Measurements from ENCODE around the gene KRTAP9-4.
"Not testable (repeated sequence)": the region's sequence is repeated elsewhere in the genome, so short reads cannot be mapped to it uniquely, and the experiment has no call there.

Gene KRTAP9-4

DNA sequence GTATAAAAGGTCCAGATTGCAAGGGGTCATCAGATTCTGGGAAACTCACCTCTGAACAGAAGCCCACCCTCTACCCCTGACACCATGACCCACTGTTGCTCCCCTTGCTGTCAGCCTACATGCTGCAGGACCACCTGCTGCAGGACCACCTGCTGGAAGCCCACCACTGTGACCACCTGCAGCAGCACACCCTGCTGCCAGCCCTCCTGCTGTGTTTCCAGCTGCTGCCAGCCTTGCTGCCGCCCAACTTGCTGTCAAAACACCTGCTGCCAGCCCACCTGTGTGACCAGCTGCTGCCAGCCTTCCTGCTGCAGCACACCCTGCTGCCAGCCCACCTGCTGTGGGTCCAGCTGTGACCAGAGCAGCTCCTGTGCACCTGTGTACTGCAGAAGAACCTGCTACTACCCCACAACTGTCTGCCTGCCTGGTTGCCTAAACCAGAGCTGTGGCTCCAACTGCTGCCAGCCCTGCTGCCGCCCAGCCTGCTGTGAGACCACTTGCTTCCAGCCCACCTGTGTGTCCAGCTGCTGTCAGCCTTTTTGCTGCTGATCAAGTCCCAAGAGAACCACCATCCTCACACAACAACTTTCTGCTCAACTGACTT is at the start of gene KRTAP9-4:
Gene KRTAP9-4 (plus strand): TSS at position 51 of the 604 bp plus-strand sequence. CDS start 34 bp downstream, at position 85.
- not testable (repeated sequence) for H3K36me3 ChIP-seq (ENCODE audit: control insufficient read depth in 5 of 5, insufficient read depth in 5 of 5, low read length in 5 of 5); H3K9ac ChIP-seq (ENCODE audit: low read length in 5 of 5); H3K9me3 ChIP-seq (ENCODE audit: control insufficient read depth in 5 of 5, low read length in 5 of 5); H3K4me1 ChIP-seq (ENCODE audit: control insufficient read depth in 5 of 5, insufficient read depth in 5 of 5, low read length in 5 of 5); H3K4me3 ChIP-seq (ENCODE audit: low read depth in 1 of 5, low read length in 5 of 5); H3K27me3 ChIP-seq (ENCODE audit: control insufficient read depth in 5 of 5, insufficient read depth in 4 of 5, low read length in 5 of 5); H3K27ac ChIP-seq (ENCODE audit: low read depth, low read length)

DNA sequence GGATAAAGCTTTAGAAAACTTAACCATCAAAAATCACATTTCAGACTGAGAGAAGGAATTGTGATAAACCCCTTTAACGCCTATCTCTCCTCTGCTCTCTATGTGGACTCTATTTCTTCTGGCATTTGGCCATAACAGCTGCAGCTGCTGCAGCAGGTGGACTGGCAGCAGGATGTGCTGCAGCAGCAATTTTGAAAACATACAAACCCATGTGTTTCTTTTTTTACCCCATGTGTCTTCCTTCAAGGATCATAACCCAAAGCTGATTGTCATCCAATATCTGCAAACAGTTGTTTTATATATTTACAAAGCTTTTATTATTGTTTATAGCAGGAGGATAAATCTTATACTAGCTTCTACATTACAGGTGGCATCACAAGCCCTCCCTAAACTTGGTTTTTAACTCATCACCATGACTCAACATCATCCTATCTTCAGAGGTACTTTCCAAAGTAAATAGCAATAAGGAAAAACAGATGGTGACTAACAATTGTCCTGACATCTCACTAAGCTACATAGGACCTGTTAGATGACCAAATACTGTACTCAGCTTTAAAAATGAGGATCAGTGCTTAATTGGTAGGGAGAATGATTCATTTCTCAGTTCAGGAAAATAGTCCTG is 37.5 kb upstream of the KRTAP9-4 start:
- H3K36me3 ChIP-seq (ENCODE audit: control insufficient read depth in 5 of 5, insufficient read depth in 5 of 5, low read length in 5 of 5), result no peaks in the 10 kb centered on the region
- H3K9ac ChIP-seq (ENCODE audit: low read length in 5 of 5), result no peak overlapping the region

GRCh38 chr17:41212524-41213169 is 36.8 kb upstream of the KRTAP9-4 start:
- Histone ChIP-seq H3K9me3 (ENCODE audit: control insufficient read depth in 5 of 5, low read length in 5 of 5) (no peaks in the 10 kb centered on the region), H3K9ac (ENCODE audit: low read length in 5 of 5) (no peak overlapping the region), H3K36me3 (ENCODE audit: control insufficient read depth in 5 of 5, insufficient read depth in 5 of 5, low read length in 5 of 5) (no peaks in the 10 kb centered on the region), H3K27ac (ENCODE audit: low read depth, low read length) (no peak overlapping the region), H3K4me3 (ENCODE audit: low read depth in 1 of 5, low read length in 5 of 5) (no peak overlapping the region), H3K4me1 (ENCODE audit: control insufficient read depth in 5 of 5, insufficient read depth in 5 of 5, low read length in 5 of 5) (no peaks in the 10 kb centered on the region), H3K27me3 (ENCODE audit: control insufficient read depth in 5 of 5, insufficient read depth in 4 of 5, low read length in 5 of 5) (peaks cover 0 to 8% (median 3%) of the 10 kb centered on the region in 5 donors)

More for the DNA sequence above, 37.5 kb upstream of the KRTAP9-4 start:
- no peak overlapping the region for H3K4me3 ChIP-seq (ENCODE audit: low read depth in 1 of 5, low read length in 5 of 5)
- no peak overlapping the region for H3K27ac ChIP-seq (ENCODE audit: low read depth, low read length)
- peaks cover 0 to 8% (median 3%) of the 10 kb centered on the region in 5 donors for H3K27me3 ChIP-seq (ENCODE audit: control insufficient read depth in 5 of 5, insufficient read depth in 4 of 5, low read length in 5 of 5)
- H3K4me1 ChIP-seq (ENCODE audit: control insufficient read depth in 5 of 5, insufficient read depth in 5 of 5, low read length in 5 of 5), result no peaks in the 10 kb centered on the region
- H3K9me3 ChIP-seq (ENCODE audit: control insufficient read depth in 5 of 5, low read length in 5 of 5), result no peaks in the 10 kb centered on the region

GRCh38 chr17:41215681-41216080 is 33.8 kb upstream of the KRTAP9-4 start:
- no peak overlapping the region for H3K27ac ChIP-seq (ENCODE audit: low read depth, low read length)
- no peaks in the 10 kb centered on the region for H3K4me1 ChIP-seq (ENCODE audit: control insufficient read depth in 5 of 5, insufficient read depth in 5 of 5, low read length in 5 of 5)
- peaks cover 0 to 8% (median 3%) of the 10 kb centered on the region in 5 donors for H3K27me3 ChIP-seq (ENCODE audit: control insufficient read depth in 5 of 5, insufficient read depth in 4 of 5, low read length in 5 of 5)
- no peak overlapping the region for H3K9ac ChIP-seq (ENCODE audit: low read length in 5 of 5)
- no peaks in the 10 kb centered on the region for H3K36me3 ChIP-seq (ENCODE audit: control insufficient read depth in 5 of 5, insufficient read depth in 5 of 5, low read length in 5 of 5)
- H3K4me3 ChIP-seq (ENCODE audit: low read depth in 1 of 5, low read length in 5 of 5), result no peak overlapping the region
- H3K9me3 ChIP-seq (ENCODE audit: control insufficient read depth in 5 of 5, low read length in 5 of 5), result no peaks in the 10 kb centered on the region

DNA sequence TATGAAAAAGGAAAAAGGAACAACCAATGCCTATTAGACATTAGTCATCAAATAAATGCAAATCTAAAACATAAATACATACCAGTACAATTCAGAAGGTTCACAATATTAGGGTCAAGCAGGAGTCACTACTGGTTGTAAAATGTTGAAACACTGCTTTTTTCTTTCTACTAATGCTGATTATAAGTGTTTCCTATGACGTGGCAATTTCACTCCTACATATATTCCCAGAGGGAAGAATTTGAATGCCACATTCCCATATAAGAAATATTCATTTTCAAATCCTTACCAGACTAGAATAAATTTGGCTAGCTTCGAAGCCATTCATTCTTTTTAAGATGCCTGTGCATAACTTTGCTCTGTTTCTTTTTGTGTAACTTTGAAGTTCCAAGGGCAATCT is 25.7 kb upstream of the KRTAP9-4 start:
- H3K36me3 ChIP-seq (ENCODE audit: control insufficient read depth in 5 of 5, insufficient read depth in 5 of 5, low read length in 5 of 5), result no peaks in the 10 kb centered on the region
- no peaks in the 10 kb centered on the region for H3K9me3 ChIP-seq (ENCODE audit: control insufficient read depth in 5 of 5, low read length in 5 of 5)
- H3K4me1 ChIP-seq (ENCODE audit: control insufficient read depth in 5 of 5, insufficient read depth in 5 of 5, low read length in 5 of 5), result no peaks in the 10 kb centered on the region
- H3K27ac ChIP-seq (ENCODE audit: low read depth, low read length), result no peak overlapping the region
- no peak overlapping the region for H3K4me3 ChIP-seq (ENCODE audit: low read depth in 1 of 5, low read length in 5 of 5)
- H3K9ac ChIP-seq (ENCODE audit: low read length in 5 of 5), result no peak overlapping the region
- H3K27me3 ChIP-seq (ENCODE audit: control insufficient read depth in 5 of 5, insufficient read depth in 4 of 5, low read length in 5 of 5), result peaks cover 0 to 2% (median 0%) of the 10 kb centered on the region in 5 donors

DNA sequence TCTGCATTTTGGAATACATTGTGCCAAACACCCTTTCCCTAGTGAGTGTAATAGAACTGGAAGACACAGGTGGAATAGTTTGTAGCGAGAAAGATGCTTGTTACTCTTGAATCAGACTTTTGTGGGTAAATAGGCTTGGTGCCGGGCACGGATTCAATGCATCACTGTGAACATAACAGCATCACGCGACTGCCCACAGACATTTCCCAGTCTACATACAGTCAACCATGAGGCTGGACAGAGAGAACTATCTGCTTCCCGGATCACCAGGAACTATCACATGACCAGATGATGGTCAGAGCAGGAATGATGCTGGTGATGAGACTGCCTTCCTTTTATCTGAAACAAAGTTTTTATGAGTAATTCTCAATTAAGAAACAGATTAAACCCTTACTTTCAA is 23.4 kb upstream of the KRTAP9-4 start:
- H3K9me3 ChIP-seq (ENCODE audit: control insufficient read depth in 5 of 5, low read length in 5 of 5), result no peaks in the 10 kb centered on the region
- peaks cover 0 to 2% (median 0%) of the 10 kb centered on the region in 5 donors for H3K27me3 ChIP-seq (ENCODE audit: control insufficient read depth in 5 of 5, insufficient read depth in 4 of 5, low read length in 5 of 5)
- H3K9ac ChIP-seq (ENCODE audit: low read length in 5 of 5), result no peak overlapping the region
- no peak overlapping the region for H3K27ac ChIP-seq (ENCODE audit: low read depth, low read length)
- H3K36me3 ChIP-seq (ENCODE audit: control insufficient read depth in 5 of 5, insufficient read depth in 5 of 5, low read length in 5 of 5), result no peaks in the 10 kb centered on the region
- no peaks in the 10 kb centered on the region for H3K4me1 ChIP-seq (ENCODE audit: control insufficient read depth in 5 of 5, insufficient read depth in 5 of 5, low read length in 5 of 5)
- H3K4me3 ChIP-seq (ENCODE audit: low read depth in 1 of 5, low read length in 5 of 5), result no peak overlapping the region

GRCh38 chr17:41226598-41227095 is 22.8 kb upstream of the KRTAP9-4 start, which contains the start of gene KRTAP9-2:
TSS of gene KRTAP9-2 (plus strand) at chr17:41226648. CDS start at chr17:41226655, 7 bp downstream.
- H3K9me3 ChIP-seq (ENCODE audit: control insufficient read depth in 5 of 5, low read length in 5 of 5); H3K36me3 ChIP-seq (ENCODE audit: control insufficient read depth in 5 of 5, insufficient read depth in 5 of 5, low read length in 5 of 5); H3K4me3 ChIP-seq (ENCODE audit: low read depth in 1 of 5, low read length in 5 of 5); H3K9ac ChIP-seq (ENCODE audit: low read length in 5 of 5); H3K27ac ChIP-seq (ENCODE audit: low read depth, low read length); H3K27me3 ChIP-seq (ENCODE audit: control insufficient read depth in 5 of 5, insufficient read depth in 4 of 5, low read length in 5 of 5); H3K4me1 ChIP-seq (ENCODE audit: control insufficient read depth in 5 of 5, insufficient read depth in 5 of 5, low read length in 5 of 5): not testable (repeated sequence)

DNA sequence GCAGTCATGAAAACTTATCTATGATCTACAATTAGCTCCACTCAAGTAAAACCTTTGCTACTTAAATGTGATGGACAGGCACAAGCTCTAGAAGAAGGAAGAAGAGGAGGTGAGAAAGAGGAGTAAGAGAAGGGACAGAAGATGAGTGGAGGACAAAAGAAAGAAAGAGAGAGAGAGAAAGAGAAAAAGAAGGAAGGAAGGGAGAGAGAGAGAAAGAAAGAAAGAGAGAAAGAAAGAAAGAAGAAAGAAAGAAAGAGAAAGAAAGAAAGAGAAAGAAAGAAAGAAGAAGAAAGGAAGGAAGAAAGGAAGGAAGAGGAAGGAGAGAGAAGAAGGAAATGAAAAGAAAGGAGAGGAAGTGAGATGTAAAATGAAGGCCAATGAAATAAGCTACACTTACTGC is 19.4 kb upstream of the KRTAP9-4 start:
- no peak overlapping the region for H3K4me3 ChIP-seq (ENCODE audit: low read depth in 1 of 5, low read length in 5 of 5)
- H3K4me1 ChIP-seq (ENCODE audit: control insufficient read depth in 5 of 5, insufficient read depth in 5 of 5, low read length in 5 of 5), result no peaks in the 10 kb centered on the region
- peaks cover 0 to 5% (median 0%) of the 10 kb centered on the region in 5 donors for H3K27me3 ChIP-seq (ENCODE audit: control insufficient read depth in 5 of 5, insufficient read depth in 4 of 5, low read length in 5 of 5)
- H3K27ac ChIP-seq (ENCODE audit: low read depth, low read length), result no peak overlapping the region
- no peaks in the 10 kb centered on the region for H3K9me3 ChIP-seq (ENCODE audit: control insufficient read depth in 5 of 5, low read length in 5 of 5)
- H3K9ac ChIP-seq (ENCODE audit: low read length in 5 of 5), result no peak overlapping the region
- no peaks in the 10 kb centered on the region for H3K36me3 ChIP-seq (ENCODE audit: control insufficient read depth in 5 of 5, insufficient read depth in 5 of 5, low read length in 5 of 5)

DNA sequence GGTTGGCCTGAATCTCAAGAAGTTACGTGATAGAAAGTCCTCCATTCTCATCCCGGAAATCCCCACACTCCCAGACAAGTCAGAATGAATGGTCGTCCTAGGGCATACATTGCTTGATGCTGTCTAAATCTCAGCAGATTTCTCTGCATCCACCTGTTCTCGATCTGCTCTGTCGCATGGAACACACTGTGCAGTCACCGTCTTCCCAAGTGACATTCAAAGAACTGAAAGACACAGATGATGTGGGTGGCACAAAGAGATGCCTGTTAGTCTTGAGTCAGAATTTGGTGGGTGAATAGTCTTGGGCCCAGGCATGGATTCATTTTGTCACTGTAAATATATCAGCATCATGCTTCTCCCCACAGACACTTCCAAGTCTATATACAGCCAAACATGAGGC is 17.8 kb upstream of the KRTAP9-4 start:
- no peaks in the 10 kb centered on the region for H3K4me1 ChIP-seq (ENCODE audit: control insufficient read depth in 5 of 5, insufficient read depth in 5 of 5, low read length in 5 of 5)
- H3K27ac ChIP-seq (ENCODE audit: low read depth, low read length), result no peak overlapping the region
- no peak overlapping the region for H3K9ac ChIP-seq (ENCODE audit: low read length in 5 of 5)
- H3K36me3 ChIP-seq (ENCODE audit: control insufficient read depth in 5 of 5, insufficient read depth in 5 of 5, low read length in 5 of 5), result no peaks in the 10 kb centered on the region
- H3K27me3 ChIP-seq (ENCODE audit: control insufficient read depth in 5 of 5, insufficient read depth in 4 of 5, low read length in 5 of 5), result peaks cover 0 to 3% (median 0%) of the 10 kb centered on the region in 5 donors
- H3K4me3 ChIP-seq (ENCODE audit: low read depth in 1 of 5, low read length in 5 of 5), result no peak overlapping the region
- H3K9me3 ChIP-seq (ENCODE audit: control insufficient read depth in 5 of 5, low read length in 5 of 5), result no peaks in the 10 kb centered on the region

DNA sequence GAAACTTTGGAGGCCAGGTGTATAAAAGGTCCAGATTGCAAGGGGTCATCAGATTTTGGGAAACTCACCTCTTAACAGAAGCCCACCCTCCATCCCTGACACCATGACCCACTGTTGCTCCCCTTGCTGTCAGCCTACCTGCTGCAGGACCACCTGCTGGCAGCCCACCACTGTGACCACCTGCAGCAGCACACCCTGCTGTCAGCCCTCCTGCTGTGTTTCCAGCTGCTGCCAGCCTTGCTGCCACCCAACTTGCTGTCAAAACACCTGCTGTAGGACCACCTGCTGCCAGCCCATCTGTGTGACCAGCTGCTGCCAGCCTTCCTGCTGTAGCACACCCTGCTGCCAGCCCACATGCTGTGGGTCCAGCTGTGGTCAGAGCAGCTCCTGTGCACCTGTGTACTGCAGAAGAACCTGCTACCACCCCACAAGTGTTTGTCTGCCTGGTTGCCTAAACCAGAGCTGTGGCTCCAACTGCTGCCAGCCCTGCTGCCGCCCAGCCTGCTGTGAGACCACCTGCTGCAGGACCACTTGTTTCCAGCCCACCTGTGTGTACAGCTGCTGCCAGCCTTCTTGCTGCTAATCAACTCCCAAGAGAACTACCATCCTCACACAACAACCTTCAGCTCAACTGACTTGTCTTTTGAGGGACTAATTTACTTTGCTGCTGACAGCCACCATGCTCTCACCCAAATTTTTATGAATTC is 16.9 kb upstream of the KRTAP9-4 start, which contains the start of gene KRTAP9-3:
Gene KRTAP9-3 (plus strand): TSS at position 51 of the 707 bp plus-strand sequence. CDS start 53 bp downstream, at position 104.
- not testable (repeated sequence) for H3K9me3 ChIP-seq (ENCODE audit: control insufficient read depth in 5 of 5, low read length in 5 of 5); H3K27me3 ChIP-seq (ENCODE audit: control insufficient read depth in 5 of 5, insufficient read depth in 4 of 5, low read length in 5 of 5); H3K9ac ChIP-seq (ENCODE audit: low read length in 5 of 5); H3K4me3 ChIP-seq (ENCODE audit: low read depth in 1 of 5, low read length in 5 of 5); H3K4me1 ChIP-seq (ENCODE audit: control insufficient read depth in 5 of 5, insufficient read depth in 5 of 5, low read length in 5 of 5); H3K27ac ChIP-seq (ENCODE audit: low read depth, low read length); H3K36me3 ChIP-seq (ENCODE audit: control insufficient read depth in 5 of 5, insufficient read depth in 5 of 5, low read length in 5 of 5)
